DOHH2 (cell line): ENCODE results near the gene EPHB1.

ENCODE experiments used
- CTCF ChIP-seq: fragments of 200-600 bp; sonication (generic); IDR thresholded peaks from one replicate; pipeline ENCODE4 v1.5.1; 2014; ENCODE audit warnings: antibody characterized with exemption, mild to moderate bottlenecking, low read depth, low read length; ENCODE audit not compliant: poor library complexity, severe bottlenecking
- EZH2phosphoT487 ChIP-seq: fragments of 200-600 bp; sonication (generic); IDR thresholded peaks from 2 replicates; pipeline ENCODE4 v1.6.1; 2017; ENCODE audit warnings: borderline replicate concordance, mild to moderate bottlenecking, antibody characterized with exemption, low read length, moderate library complexity, mixed read lengths

GRCh38 chr3:135157045-135157740 is 362.1 kb downstream of the EPHB1 start:
- no peak for TF ChIP-seq CTCF
- no peak for TF ChIP-seq EZH2phosphoT487
